MV-4-11 (cell line): Measurements from ENCODE around the gene PPL.
A peak's percentile ranks its signal among the peaks of the same experiment; 100 is the strongest.

Experiments
- DNase-seq: peaks from one replicate; lab custom pipeline; 2025; lab: John Stamatoyannopoulos, UW

PPL gene

GRCh38 chr16:4864728-4865127 is 72.2 kb downstream of the PPL start:
- DNase-seq = no peak

GRCh38 chr16:4862639-4863038 is 74.3 kb downstream of the PPL start:
- peak; percentile 45 for DNase-seq

GRCh38 chr16:4860727-4861342 is 76.1 kb downstream of the PPL start:
- no peak for DNase-seq

GRCh38 chr16:4859900-4860255 is 77.1 kb downstream of the PPL start:
- DNase-seq = no peak

- DNase-seq = no peak
Measured at GRCh38 chr16:4859190-4859899, 77.6 kb downstream of the PPL start.

GRCh38 chr16:4855804-4856203 is 81.1 kb downstream of the PPL start:
- no peak for DNase-seq

GRCh38 chr16:4855371-4855770 is 81.6 kb downstream of the PPL start:
- no peak for DNase-seq

- DNase-seq = peak; percentile 17
Measured at GRCh38 chr16:4852221-4852872, 84.6 kb downstream of the PPL start.

- no peak for DNase-seq
Measured at GRCh38 chr16:4850211-4850610, 86.7 kb downstream of the PPL start.

GRCh38 chr16:4847774-4848587 is 89.0 kb downstream of the PPL start:
- DNase-seq = peak; percentile 37

- peak; percentile 94 for DNase-seq
Measured at GRCh38 chr16:4846901-4847773, 89.8 kb downstream of the PPL start, which contains the start of the genes GLYR1 and UBN1. GLYR1 (minus strand) TSS chr16:4847288; CDS start chr16:4847265, 23 bp downstream. UBN1 (plus strand) TSS chr16:4847481; CDS start chr16:4852918, 5,437 bp downstream.

- peak; percentile 45 for DNase-seq
Measured at GRCh38 chr16:4846503-4846900, 90.4 kb downstream of the PPL start.

GRCh38 chr16:4840984-4841383 is 96.0 kb downstream of the PPL start:
- no peak for DNase-seq

- DNase-seq = no peak
Measured at GRCh38 chr16:4839942-4840341, 97.0 kb downstream of the PPL start.

- no peak for DNase-seq
Measured at GRCh38 chr16:4837733-4838501, 99.0 kb downstream of the PPL start.

GRCh38 chr16:4836727-4837126 is 100.2 kb downstream of the PPL start:
- DNase-seq = no peak

- DNase-seq = no peak
Measured at GRCh38 chr16:4833584-4833983, 103.4 kb downstream of the PPL start.

- DNase-seq = no peak
Measured at GRCh38 chr16:4832698-4833343, 104.1 kb downstream of the PPL start.
